ENCODE results near the gene CEACAM16.
"Not testable (repeated sequence)": the region's sequence is repeated elsewhere in the genome, so short reads cannot be mapped to it uniquely, and the experiment has no call there.

DNA sequence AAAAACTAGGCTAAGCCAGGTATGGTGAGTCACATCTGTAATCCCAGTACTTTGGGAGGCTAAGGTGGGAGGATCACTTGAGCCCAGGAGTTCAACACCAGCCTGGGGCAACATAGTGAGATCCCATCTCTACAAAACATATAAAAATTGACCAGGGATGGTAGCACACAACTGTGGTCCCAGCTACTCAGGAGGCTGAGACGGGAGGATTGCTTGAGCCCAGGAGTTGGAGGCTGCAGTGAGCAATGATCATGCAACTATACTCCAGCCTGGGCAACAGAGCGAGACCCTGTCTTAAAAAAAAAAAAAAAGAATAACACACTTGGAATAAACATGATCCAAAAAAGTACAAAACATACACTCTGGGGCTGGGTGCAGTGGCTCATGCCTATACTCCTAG is 28.9 kb upstream of the CEACAM16 start:
- TF ChIP-seq, protein P1, sequence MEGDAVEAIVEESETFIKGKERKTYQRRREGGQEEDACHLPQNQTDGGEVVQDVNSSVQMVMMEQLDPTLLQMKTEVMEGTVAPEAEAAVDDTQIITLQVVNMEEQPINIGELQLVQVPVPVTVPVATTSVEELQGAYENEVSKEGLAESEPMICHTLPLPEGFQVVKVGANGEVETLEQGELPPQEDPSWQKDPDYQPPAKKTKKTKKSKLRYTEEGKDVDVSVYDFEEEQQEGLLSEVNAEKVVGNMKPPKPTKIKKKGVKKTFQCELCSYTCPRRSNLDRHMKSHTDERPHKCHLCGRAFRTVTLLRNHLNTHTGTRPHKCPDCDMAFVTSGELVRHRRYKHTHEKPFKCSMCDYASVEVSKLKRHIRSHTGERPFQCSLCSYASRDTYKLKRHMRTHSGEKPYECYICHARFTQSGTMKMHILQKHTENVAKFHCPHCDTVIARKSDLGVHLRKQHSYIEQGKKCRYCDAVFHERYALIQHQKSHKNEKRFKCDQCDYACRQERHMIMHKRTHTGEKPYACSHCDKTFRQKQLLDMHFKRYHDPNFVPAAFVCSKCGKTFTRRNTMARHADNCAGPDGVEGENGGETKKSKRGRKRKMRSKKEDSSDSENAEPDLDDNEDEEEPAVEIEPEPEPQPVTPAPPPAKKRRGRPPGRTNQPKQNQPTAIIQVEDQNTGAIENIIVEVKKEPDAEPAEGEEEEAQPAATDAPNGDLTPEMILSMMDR (IDR thresholded peaks at IDR 0.05) = not testable (repeated sequence)
- TF ChIP-seq POLR2A (IDR thresholded peaks at IDR 0.05) = not testable (repeated sequence)
